SKM-1 treated with dmso at 0.1 percent for 144 hours (cell line): ENCODE measurements around the gene RFX1.
"Not testable (repeated sequence)": the region's sequence is repeated elsewhere in the genome, so short reads cannot be mapped to it uniquely, and the experiment has no call there.

Source experiments
- DNase-seq: peaks from one replicate; lab custom pipeline; 2025; ENCODE audit not compliant: unreplicated experiment; lab: John Stamatoyannopoulos, UW

The RFX1 gene

GRCh38 chr19:13938301-13939064, 67.6 kb downstream of the RFX1 start, which contains the start of gene PODNL1:
Gene PODNL1 (minus strand): TSS chr19:13938417. CDS start chr19:13938181, 236 bp downstream.
- no peak for DNase-seq

DNA sequence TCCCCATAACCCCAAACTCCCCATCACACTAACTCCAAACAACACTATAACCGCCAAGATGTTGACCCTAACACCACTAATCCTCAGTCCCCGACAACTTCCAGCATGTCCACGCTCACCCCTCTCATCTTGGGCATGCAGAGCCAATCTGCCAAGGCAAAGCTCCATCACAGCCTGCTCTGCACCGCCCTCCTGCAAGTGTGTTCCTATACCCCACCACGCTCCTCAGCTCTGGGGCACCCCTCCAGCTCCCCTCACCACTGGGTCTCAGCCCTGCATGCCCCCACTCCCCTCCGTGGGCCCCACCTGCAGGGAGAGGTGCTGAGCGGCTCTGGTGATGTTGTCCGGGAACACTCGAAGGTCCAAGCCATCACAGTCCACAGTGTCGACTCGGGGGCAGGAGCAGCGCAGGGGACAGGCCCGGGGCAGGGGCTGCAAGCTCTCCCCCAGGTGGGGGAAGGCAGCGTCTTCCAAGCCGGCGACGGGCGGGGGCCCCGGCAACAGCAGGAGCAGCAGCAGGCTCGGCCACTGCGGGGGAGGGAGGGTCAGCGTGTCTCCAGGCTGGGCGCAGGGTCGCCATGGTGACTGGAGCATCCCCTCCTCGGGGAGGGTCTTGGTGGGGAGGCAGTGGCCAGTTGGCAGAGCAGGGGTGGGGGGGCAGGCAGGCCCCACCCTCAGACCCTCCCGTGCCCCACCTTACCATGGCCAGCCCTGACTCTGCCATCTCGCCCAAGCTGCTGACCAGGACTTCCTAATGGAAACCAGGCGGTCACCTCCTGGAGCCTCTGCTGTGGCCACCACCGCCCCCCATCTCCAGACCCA, 68.4 kb downstream of the RFX1 start:
- no peak for DNase-seq

DNA sequence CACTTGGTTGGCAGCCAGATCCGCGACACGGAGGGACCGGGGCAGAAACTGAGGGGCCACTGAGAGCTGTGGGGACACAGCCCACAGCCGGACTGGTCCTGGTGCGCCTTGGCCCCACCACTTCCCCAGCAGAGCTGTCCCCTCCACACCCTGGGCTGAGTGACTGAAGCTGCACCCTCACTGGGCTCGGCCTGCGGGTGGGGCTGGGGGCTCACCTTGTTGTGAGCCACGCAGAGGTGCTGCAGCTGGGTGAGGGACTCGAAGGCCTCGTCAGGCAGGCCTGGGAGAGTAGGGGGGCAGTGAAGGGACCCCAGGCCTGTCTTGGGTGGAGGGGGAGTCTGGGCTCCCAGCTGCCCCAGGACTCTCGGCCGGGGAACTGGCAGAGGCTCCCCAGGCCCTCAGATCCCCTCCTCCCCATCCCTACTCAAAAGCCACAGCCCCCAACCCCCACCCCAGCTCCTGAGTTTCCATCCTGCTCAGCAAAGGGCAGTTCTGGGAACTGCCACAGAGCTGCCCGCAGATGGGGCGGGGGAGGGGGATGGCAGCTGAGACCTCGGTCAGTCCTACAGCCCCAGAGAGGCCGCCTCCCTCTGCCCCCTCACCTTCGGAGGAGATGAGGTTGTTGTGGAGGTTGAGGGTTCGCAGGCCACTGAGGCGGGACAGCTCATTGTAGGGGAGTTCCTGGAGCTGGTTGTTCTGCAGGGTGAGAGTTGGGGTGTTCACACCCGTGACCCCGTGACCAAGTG, 70.2 kb downstream of the RFX1 start:
- DNase-seq, result no peak

- DNase-seq, result no peak
These were observed 71.4 kb downstream of the RFX1 start for GRCh38 chr19:13934785-13935109.

DNA sequence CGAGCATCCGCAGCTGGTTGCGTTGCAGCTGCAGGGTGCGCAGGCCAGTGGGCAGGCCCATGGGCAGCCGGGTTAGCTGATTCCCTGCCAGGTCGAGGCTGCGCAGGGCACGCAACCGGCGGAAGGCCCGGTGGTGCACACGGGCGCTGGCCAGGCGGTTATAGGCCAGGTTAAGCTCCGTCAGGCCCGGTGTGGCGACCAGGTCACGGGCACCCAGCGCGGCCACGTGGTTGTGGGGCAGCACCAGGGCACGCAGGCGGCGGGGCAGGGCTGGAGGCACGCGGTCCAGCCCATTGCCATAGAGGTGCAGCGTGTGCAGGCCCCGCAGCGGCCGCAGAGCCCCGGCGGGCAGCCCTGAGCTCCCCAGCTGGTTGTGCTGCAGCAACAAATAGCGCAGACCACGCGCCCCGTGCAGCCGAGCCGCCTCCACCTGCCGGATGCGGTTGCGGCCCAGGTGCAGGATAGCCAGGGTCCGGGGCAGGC, 73.2 kb downstream of the RFX1 start:
- no peak for DNase-seq

DNA sequence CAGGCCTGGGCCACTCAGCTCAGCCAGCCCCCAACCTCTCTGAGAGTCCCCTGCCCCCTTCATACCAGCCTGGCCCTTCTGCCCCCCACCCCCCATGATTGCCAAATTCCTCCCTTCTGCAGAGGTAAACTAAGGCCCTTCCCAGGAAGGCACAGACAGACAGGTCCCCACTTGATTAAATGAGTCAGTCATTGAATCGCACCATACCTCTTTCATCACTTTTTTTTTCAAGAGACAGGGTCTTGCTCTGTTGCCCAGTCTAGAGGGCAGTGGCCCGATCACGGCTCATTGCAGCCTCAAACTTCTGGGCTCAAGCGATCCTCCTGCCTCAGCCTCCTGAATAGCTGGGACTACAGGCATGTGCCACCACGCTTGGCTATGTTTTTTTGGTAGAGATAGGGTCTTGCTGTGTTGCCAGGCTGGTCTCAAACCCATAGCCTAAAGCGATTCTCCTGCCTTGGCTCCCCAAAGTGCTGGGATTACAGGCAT, 73.9 kb downstream of the RFX1 start:
- no peak for DNase-seq

- no peak for DNase-seq
These were observed 74.5 kb downstream of the RFX1 start for GRCh38 chr19:13931391-13932148.

- DNase-seq, result no peak
These were observed 75.7 kb downstream of the RFX1 start for GRCh38 chr19:13930402-13930801.

- no peak for DNase-seq
These were observed 76.2 kb downstream of the RFX1 start for GRCh38 chr19:13929956-13930355.

DNA sequence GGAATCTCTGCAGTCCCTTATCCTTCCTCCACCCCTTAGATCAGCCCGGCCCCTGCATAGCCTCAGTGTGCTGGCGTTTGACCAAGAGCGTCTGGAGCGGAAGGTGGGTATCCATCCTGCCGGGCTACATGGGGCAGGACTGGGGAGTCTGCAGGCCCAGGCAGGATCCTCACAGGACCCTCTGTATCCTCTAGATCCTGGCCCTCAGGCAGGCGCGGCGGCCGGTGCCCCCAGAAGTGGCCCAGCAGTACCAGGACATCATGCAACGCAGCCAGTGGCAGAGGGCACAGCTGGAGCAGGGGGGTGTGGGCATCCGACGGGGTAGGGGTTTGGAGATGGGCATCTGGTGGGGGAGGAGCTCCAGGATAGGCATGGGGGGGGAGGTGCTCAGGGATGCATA, 76.8 kb downstream of the RFX1 start:
- no peak for DNase-seq

GRCh38 chr19:13926715-13927114, 79.4 kb downstream of the RFX1 start:
- peak; percentile 14 for DNase-seq

DNA sequence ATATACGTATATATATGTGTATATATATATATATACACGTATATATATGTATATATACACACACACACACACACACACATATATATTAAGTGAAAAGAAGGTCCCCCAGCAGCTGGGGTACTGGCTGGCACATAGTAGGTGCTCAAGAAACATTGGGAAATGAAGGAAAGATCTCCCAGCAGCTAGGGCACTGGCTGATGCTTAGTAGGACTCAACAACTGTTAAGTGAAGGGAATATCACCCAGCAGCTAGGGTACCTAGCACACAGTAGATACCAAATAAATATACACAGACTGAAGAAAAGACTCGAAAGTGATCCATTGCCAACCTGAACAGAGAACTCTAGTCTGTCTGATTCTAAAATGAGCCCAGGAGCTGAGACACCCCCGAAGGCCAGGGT, 80.1 kb downstream of the RFX1 start:
- no peak for DNase-seq

DNA sequence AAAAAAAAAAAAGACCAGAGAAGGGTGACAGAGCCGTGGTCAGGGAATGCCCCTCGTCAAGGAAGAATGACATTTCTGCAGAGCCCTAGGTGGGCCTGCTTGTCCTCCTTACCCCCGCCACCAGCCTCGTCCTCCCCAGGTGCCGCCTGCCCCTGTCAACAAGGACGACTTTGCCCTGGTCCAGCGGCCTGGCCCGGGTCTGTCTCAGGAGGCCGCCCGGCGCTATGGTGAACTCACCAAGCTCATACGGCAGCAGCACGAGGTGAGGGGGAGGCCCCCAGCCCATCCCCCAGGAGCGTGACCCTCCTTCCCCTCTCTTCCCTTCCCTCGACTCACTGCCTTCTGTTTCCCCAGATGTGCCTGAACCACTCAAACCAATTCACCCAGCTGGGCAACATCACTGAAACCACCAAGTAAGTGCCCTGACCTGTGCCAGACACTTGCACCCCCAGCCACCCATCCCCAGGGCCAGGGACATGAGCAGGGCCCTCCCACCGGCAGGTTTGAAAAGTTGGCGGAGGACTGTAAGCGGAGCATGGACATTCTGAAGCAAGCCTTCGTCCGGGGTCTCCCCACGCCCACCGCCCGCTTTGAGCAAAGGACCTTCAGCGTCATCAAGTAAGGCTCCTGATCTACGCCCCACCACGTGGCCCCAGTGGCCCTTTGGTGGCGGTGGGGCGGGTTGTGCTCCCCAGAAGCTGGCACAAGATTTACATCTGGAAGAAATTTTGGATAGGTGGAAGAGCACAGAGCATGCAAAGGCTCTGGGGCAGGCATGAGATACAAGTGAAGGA, 82.7 kb downstream of the RFX1 start:
- DNase-seq, result no peak

DNA sequence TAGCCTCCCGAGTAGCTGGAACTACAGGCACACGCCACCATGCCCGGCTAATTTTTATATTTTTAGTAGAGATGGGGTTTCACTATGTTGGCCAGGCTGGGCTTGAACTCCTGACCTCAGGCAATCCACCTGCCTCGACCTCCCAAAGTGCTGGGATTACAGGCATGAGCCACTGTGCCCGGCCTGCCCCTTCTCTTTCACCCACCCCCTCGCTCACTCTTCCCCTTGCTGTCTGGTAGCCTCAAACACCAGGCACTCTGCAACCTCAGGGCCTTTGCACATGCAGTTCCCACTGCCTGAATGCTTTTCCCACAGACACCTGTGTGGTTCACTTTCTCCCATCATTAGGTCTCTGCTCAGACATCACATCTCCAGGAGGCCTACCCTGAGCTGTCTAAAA, 84.0 kb downstream of the RFX1 start:
- not testable (repeated sequence) for DNase-seq

- DNase-seq, result peak; percentile 41
These were observed 85.0 kb downstream of the RFX1 start for GRCh38 chr19:13920940-13921747.

DNA sequence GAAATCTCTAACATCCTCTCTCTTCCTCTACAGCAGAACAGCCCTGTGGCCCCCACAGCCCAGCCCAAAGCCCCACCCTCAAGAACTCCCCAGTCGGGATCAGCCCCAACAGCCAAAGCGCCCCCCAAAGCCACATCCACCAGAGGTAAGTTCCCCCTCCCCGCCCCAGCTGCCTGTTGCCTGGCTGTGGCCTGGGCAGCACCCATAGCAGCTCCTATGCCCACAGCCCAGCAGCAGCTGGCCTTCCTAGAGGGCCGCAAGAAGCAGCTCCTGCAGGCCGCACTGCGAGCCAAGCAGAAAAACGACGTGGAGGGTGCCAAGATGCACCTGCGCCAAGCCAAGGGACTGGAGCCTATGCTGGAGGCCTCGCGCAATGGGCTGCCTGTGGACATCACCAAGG, 85.6 kb downstream of the RFX1 start:
- no peak for DNase-seq

DNA sequence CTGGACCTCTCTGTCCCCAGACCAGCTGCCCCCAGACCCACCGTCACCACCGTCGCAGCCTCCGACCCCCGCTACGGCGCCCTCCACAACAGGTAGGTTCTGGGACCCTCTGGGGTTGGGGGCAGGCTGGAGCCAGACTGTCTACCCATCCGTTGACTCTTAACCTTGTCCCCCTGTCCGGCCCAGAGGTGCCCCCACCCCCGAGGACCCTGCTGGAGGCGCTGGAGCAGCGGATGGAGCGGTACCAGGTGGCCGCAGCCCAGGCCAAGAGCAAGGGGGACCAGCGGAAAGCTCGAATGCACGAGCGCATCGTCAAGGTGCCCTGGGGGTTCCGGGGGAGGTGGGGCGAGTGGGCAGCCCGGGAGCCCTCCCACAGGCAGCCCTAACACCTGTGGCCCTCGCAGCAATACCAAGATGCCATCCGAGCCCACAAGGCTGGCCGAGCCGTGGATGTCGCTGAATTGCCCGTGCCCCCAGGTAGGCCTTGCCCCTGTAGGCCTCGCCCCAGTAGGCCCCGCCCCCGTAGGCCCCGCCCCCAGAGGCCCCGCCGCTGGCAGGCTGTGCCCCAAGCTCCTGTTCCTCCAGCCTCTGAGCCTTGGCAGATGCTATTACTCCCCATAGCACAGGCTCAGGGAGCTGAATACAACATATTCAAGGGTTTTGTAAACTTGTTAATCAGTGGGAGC, 87.3 kb downstream of the RFX1 start:
- DNase-seq, result no peak

DNA sequence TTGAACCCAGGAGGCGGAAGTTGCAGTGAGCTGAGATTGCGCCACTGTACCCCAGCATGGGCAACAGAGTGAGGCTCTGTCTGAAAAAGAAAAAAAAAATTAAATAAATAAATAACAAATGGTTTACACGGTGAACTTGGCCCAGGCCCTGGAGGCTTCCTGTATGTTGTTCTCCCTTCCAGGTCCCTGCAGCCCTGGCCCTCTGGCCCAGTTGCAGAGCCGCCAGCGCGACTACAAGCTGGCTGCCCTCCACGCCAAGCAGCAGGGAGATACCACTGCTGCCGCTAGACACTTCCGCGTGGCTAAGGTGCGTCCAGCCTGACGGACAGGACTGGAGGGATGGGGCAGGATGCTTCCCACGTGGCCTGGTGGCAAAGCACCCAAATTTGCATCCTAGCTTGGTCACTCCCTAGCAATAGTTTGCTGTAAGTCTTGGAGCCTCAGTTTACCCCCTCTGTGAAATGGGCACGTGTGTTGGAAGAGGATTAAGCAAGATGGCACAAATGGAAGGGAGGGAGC, 88.2 kb downstream of the RFX1 start:
- no peak for DNase-seq
